NCI-H446 treated with DMSO at 0.1 percent for 48 hours (cell line): Measurements from ENCODE around the gene IGSF8.

ENCODE experiments used
- DNase-seq: peaks from one replicate; lab custom pipeline; 2025; lab: John Stamatoyannopoulos, UW

The IGSF8 gene

DNA sequence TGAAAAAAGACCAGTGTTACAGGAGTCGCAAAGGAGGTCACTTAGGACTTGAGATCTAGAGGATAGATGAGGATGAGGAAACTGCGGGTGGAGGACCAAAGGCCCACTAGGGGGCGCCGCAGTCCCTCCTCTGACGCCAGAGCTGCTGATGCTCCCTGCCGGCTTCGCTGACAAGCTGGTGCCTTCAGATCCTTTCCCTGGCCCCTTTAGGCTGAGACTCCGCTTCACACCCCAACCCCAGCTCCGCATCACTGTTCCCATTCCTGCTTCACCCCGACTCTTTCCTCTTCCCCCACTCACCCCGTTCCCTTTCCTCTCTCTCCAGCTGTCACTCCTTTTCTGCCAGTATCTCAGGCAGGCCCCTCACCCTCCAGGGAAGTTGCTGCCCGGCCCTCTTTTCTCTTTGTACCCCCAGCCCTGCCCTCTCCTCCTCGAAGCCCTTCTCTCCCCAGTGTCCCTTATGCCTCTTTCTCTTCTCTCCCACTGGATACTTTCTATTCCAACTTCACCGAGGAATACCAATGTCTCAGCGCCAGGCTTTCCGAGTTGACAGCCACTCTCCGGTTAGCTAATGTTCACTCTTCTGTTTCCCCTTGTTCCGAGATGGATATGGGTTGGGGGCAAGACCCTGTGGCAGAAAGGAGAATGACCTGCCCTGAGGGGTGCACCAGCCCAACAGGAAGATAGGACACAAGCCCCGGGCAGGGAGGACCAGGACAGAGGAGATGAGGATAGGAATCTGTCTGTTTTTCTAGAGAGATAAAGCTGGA lies 12.5 kb downstream of the IGSF8 start:
- peak; percentile 56 for DNase-seq

GRCh38 chr1:160084771-160085321 lies 13.6 kb downstream of the IGSF8 start:
- DNase-seq: no peak

- no peak for DNase-seq
Measured at GRCh38 chr1:160083968-160084770, 14.2 kb downstream of the IGSF8 start.

GRCh38 chr1:160082926-160083325 lies 15.5 kb downstream of the IGSF8 start:
- no peak for DNase-seq

GRCh38 chr1:160082487-160082886 lies 15.9 kb downstream of the IGSF8 start:
- no peak for DNase-seq

DNA sequence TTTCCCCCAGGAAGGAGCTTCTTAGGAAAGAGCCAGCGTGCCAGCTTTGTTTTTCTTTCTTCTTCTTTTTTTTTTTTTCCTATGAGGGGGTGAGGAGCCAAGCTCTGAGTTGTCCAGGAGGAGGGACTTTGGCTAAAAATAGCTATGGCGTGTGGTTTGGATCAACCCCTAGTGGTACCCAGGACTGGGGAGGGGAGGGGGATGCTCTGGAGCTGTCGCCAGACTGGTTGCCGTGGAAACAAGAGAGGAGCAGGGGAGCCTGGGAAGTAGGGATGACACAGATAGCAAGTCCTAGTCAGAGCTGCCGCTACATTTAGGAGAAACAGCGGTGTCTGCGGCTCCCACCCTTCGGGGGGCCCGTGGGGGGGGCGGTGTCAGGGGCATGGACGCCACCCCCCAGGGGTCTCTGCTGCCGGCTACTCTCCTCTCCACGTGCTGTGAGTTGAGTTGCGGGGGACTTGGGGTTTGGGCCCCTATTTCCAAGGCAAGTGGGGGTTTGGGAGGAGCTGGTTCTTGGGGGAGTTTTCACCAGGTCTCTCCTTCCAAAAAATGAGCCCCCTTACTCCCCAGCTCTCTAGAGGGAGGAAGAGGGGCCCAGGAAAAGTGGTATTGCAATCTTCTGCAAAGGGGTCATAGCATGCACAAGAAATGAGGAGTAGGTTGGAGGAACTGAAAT lies 17.0 kb downstream of the IGSF8 start, which contains the start of gene KCNJ9:
Gene KCNJ9, plus strand, starts transcription at position 278 of the 676 bp plus-strand sequence. CDS start 2,493 bp downstream, outside the sequence.
- no peak for DNase-seq

DNA sequence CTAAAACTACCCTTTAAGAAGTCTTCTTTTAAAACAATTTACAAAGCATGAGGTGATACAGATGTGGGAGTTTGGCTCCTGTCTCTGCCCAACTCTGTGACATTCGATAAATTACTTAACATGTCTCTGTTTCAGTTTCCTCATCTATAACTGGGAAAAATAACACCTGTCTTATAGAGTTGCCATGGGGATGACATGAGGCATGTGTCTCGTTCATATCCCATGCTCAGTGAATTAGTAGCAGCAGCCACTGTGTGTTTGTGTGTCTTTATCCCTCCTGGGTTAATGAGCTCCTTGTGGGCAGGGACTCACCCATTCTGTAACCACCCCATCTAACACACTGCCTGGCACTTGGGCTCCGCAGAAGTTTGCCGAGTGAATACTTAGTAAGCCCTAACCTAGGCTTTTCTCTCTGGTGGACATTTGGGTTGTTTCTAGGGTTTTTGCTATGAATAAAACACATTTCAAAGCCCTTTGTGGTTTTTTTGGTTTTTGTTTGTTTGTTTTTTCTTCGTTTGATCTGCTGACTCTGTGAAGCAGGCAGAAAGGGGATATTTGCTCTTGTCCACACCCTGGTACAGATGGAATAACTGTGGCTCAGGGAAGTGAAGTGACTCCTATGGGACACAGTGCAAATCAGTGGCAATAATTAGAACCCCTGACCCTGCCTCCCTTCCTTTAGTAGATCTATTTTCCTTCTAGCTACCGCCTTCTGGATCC lies 17.9 kb downstream of the IGSF8 start:
- DNase-seq: no peak

DNA sequence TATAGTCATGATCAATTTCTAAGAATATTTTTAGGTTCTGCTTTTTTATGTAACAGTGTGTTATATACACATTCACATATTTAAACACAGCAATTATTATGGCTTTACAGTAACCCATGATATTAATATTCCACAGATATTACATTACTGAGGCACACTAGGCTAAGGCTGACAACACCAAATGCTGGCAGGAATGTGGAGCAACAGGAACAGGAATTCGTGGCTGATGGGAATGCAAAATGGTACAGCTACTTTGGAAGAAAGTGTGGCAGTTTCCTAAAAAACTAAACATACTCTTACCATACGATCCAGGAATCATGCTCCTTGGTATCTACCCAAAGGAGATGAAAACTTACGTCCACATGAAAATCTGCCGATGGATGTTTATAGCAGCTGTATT lies 19.0 kb downstream of the IGSF8 start:
- no peak for DNase-seq

GRCh38 chr1:160078512-160079195 lies 19.8 kb downstream of the IGSF8 start:
- no peak for DNase-seq

GRCh38 chr1:160077486-160077885 lies 20.9 kb downstream of the IGSF8 start:
- DNase-seq: no peak

DNA sequence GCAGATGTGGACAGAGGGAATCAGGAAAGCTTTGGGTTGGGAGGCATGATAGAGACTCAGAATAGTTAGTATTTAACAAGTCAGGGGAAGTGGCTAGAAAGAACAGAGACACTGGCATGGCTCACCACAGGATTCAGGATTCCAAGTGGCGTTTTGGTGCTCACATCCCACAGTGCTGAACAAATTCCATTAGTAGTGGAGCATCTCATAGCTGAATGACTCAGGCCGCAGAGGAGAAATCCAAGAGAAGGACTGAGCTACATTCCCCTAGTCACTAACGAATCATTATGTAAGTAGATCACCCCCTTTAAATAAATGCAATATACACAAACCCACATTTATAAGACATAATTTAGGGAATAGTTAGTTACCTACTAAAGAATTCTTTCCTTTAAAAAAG lies 22.1 kb downstream of the IGSF8 start:
- no peak for DNase-seq

- DNase-seq: no peak
Measured at GRCh38 chr1:160075836-160076235, 22.6 kb downstream of the IGSF8 start.

- no peak for DNase-seq
Measured at GRCh38 chr1:160074865-160075264, 23.6 kb downstream of the IGSF8 start.

DNA sequence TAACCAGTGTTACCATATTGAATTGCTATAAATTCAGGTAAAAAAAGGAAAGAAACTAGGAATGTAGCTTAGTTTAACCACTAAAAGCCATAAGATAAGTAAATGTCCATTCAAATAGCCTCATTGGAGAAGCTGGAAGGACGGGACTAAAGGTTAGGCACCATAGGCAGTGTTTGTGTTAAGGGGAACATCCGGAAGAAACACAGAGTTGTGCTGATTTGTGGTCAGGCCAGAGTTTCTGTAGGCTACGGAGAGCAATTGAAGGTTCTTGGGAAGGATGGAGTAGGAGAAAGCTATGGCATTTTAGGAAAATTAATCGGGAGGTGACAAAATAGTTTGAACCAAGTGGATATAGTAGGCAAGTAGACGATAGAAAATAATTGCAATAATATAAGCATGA lies 27.1 kb downstream of the IGSF8 start:
- no peak for DNase-seq

DNA sequence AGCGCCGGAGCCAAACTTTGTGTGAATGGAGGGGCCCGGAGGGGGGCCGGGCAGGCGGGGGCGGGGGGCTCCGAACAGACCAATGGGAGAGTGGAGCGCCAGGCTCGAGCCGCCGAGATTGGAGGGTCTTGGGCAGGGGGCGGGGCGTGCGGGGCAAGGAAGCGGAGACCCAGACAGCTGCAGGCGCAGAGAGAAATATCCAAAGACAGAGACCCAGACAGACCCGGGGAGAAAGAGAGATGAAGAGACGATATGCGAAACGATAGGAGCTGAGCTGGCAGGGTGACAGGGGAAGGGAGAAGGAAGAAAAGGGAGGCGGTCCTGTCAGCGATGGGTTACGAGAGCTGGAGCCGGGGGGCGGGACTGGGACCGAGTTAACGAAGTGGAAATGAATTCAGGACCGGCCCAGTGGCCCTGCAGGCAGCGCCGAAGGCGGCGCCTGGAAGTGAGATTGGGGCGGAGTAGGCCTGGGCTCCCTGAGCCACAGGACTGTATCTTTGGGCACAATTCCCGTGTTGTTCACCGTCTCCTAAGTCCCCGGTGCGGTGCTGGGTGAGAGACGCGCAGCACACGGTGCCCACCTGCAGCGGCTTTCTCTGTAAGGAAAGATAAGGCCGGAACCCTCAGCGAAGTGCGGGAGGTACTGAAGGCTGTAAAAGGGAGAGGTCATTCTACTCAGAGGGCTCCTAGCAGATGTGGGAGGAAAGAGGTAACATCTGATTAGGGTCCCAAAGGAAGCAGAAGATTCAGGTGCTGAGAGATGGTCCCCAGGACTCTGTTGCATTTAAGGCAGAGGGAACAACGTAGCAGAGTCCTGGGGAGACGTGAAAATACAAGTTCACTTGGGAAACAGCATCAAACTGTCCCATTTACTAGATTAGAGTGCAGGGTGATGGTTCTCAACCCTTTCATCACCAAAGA lies 27.9 kb downstream of the IGSF8 start:
- DNase-seq: no peak

DNA sequence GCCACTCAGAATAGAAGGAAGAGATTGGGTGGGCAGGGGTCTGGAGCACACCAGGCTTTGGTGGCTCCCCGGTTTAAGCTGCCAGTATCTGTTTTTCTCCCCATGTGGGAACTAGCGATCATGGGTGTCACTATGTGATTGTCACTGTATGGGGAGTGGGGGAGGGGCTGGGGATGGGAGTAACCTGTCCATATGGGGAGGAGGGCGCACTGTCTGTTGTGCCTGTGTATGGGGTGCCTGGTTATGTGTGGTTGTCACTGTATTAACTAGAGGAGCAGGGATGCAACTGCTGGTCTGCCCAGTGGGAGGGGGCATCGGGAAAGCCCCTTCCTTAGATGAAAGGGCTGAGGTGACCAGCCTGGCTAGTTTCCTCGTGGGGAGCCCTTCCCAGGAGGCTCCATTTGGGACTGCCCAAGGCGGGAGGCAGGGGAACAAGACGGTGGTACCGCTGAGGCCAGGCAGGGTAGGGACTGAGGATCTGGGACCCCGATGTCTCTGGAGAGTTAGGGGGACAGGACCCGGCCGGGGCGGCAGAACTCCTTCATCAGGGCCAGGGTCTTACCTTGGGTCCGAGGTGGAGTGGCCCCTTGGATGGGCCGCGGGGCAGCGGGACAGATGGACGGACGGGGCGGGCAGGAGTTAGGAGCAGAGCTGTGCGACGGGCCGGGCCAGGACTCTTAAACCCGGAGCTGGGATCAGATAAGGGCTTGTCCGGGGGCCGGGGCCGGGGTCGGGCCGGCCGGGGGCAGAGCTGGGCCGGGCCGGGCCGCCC lies 28.8 kb downstream of the IGSF8 start, which contains the start of gene KCNJ10:
Gene KCNJ10, minus strand, starts transcription at position 701 of the 772 bp plus-strand sequence. CDS start 27,628 bp downstream, outside the sequence.
- no peak for DNase-seq

DNA sequence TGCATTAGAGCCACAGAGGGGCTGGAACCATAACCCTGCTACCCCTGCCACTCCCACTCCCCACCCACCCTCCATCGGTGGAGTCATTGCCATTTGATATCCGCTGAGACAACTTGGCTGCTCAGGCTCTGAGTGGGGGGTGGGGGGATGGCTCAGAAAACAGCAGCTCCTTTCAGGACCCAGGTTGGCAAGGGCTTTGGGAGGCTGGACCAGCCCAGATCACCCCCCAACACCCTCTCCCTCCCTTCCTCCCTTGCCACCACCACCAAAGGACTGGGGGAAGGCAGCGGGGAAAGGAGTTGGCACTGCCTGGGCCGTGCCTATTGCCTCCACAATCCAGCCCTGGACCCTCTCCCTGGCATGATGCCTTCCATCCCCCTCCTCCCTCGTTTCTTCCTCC lies 30.2 kb downstream of the IGSF8 start:
- no peak for DNase-seq

DNA sequence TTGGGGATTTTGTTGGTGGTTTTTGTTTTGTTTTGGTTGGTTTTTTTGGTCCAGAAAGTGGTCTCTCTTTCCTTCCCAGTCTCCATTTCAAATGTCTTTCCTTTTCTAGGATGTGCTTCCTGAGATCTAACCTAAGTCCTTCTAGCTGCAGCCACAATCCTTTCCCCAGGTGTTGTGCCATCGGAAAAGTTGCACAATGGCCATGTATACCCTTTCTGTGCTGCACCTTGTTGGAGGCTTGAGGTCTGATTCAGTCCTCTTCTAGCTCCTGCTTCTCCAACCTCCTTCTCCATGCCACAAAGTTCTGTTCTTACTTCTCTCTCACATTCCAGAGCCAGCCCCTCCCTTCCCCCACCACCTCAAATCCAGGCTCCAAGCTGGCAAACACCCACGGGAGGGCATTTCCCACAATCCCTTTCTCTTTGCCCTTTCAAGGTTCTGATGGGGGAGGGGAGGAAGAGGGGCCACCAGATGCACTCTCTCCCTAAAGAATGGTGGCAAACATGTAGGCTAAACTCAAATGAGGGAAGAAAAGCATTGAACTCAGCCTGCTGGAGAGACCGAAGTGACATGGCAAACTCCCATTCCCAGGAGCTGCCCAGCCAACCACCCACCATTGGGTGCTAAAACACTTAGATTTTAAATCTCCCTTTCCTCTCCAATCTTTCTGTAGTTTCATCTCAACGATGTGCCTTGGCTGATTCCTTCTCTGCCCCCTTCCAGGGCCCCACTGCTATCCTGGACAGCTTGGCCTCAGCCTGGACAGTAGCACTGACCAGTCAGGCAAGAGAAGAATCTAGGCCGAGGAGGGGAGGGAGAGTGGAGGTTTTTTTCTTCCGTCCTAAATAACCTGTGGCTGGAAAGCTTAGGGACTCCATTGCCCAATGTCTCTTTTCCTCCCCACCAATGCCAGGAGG lies 31.3 kb downstream of the IGSF8 start:
- DNase-seq: no peak
